Measurements from ENCODE around the gene HIVEP3.

The HIVEP3 gene

GRCh38 chr1:41523071-41523470 lies 395.7 kb downstream of the HIVEP3 start:
- TF ChIP-seq REST (IDR thresholded peaks at IDR 0.05; ENCODE audit: insufficient read depth in 1 of 2, low read depth in 2 of 2, low read length in 2 of 2) (no peak), FOXP2 (optimal IDR thresholded peaks at IDR 0.05; ENCODE audit: borderline replicate concordance, extremely low read depth, extremely low read length, insufficient read depth) (no peak), TAF1 (IDR thresholded peaks at IDR 0.05; ENCODE audit: borderline replicate concordance, insufficient read depth, low read length) (no peak), POLR2AphosphoS5 (IDR thresholded peaks at IDR 0.05; ENCODE audit: low read depth, low read length) (no peak), SIN3A (IDR thresholded peaks at IDR 0.05; ENCODE audit: borderline replicate concordance, insufficient read depth, low read length) (no peak)

- TF ChIP-seq SIN3A (IDR thresholded peaks at IDR 0.05; ENCODE audit: borderline replicate concordance, insufficient read depth, low read length): no peak
Measured at GRCh38 chr1:41521766-41522165, 397.0 kb downstream of the HIVEP3 start.

GRCh38 chr1:41520951-41521752 lies 397.6 kb downstream of the HIVEP3 start:
- no peak for TF ChIP-seq POLR2AphosphoS5 (IDR thresholded peaks at IDR 0.05; ENCODE audit: low read depth, low read length)
- no peak for TF ChIP-seq FOXP2 (optimal IDR thresholded peaks at IDR 0.05; ENCODE audit: borderline replicate concordance, extremely low read depth, extremely low read length, insufficient read depth)
- TF ChIP-seq REST (IDR thresholded peaks at IDR 0.05; ENCODE audit: insufficient read depth in 1 of 2, low read depth in 2 of 2, low read length in 2 of 2): no peak
- TF ChIP-seq TAF1 (IDR thresholded peaks at IDR 0.05; ENCODE audit: borderline replicate concordance, insufficient read depth, low read length): no peak
- TF ChIP-seq SIN3A (IDR thresholded peaks at IDR 0.05; ENCODE audit: borderline replicate concordance, insufficient read depth, low read length): no peak

- no peak for TF ChIP-seq FOXP2 (optimal IDR thresholded peaks at IDR 0.05; ENCODE audit: borderline replicate concordance, extremely low read depth, extremely low read length, insufficient read depth)
- TF ChIP-seq TAF1 (IDR thresholded peaks at IDR 0.05; ENCODE audit: borderline replicate concordance, insufficient read depth, low read length): no peak
- no peak for TF ChIP-seq REST (IDR thresholded peaks at IDR 0.05; ENCODE audit: insufficient read depth in 1 of 2, low read depth in 2 of 2, low read length in 2 of 2)
- no peak for TF ChIP-seq SIN3A (IDR thresholded peaks at IDR 0.05; ENCODE audit: borderline replicate concordance, insufficient read depth, low read length)
- TF ChIP-seq POLR2AphosphoS5 (IDR thresholded peaks at IDR 0.05; ENCODE audit: low read depth, low read length): no peak
Measured at GRCh38 chr1:41519667-41520066, 399.1 kb downstream of the HIVEP3 start.

- TF ChIP-seq TAF1 (IDR thresholded peaks at IDR 0.05; ENCODE audit: borderline replicate concordance, insufficient read depth, low read length) (no peak), FOXP2 (optimal IDR thresholded peaks at IDR 0.05; ENCODE audit: borderline replicate concordance, extremely low read depth, extremely low read length, insufficient read depth) (no peak), REST (IDR thresholded peaks at IDR 0.05; ENCODE audit: insufficient read depth in 1 of 2, low read depth in 2 of 2, low read length in 2 of 2) (no peak), POLR2AphosphoS5 (IDR thresholded peaks at IDR 0.05; ENCODE audit: low read depth, low read length) (no peak), SIN3A (IDR thresholded peaks at IDR 0.05; ENCODE audit: borderline replicate concordance, insufficient read depth, low read length) (no peak)
Measured at GRCh38 chr1:41518471-41518870, 400.3 kb downstream of the HIVEP3 start.
